ENCODE data around the gene SMCO3.
A peak's percentile ranks its signal among the peaks of the same experiment; 100 is the strongest.

Gene SMCO3

DNA sequence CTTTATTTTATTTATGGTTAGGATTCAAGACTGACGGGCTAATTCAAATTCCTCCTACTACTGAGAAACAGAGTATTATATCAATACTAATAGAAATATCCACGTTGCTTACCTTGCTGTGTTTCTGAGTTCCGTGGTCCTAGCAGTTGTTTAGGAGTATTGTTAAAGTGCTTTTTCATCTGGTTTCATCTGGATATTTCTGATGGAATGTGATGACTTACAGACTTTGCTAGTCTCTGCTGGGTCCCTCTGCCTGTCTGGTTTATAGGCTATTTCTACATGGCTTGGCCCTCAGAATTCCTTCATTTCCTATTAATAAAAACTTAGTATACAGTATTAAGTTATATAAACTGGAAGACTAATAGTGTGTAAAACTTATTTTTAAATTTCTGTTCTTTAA is at the start of gene SMCO3:
Gene SMCO3, minus strand, starts transcription at position 169 of the 400 bp plus-strand sequence. CDS start 7,502 bp downstream, outside the sequence.
- no peak for DNase-seq

DNA sequence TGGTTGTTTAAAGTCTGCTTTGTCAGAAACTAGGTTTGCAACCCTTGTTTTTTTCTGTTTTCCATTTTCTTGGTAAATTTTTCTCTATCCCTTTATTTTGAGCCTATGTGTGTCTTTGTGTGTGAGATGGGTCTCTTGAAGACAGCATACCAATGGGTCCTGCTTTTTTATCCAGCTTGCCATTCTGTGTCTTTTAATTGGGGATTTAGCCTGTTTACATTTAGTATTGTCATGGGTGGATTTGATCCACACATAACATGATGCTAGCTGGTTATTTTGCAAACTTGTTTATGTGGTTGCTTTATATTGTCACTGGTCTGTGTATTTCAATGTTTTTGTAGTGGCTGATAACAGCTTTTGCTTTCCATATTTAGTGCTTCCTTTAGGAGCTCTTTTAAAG is 46.5 kb upstream of the SMCO3 start:
- no peak for DNase-seq

DNA sequence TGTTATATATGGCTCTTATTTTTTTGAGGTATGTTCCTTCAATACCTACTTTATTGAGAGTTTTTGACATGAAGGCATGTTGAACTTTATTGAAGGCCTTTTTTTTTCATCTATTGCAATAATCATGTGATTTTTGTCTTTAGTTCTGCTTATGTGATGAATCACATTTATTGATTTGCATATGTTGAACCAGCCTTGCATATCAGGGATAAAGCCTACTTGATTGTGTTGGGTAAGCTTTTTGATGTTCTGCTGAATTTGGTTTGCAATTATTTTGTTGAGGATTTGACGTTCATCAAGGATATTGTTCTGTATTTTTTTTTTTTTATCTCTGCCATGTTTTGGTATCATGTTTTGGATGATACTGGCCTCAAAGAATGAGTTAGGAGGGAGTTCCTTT is 44.5 kb upstream of the SMCO3 start:
- no peak for DNase-seq

DNA sequence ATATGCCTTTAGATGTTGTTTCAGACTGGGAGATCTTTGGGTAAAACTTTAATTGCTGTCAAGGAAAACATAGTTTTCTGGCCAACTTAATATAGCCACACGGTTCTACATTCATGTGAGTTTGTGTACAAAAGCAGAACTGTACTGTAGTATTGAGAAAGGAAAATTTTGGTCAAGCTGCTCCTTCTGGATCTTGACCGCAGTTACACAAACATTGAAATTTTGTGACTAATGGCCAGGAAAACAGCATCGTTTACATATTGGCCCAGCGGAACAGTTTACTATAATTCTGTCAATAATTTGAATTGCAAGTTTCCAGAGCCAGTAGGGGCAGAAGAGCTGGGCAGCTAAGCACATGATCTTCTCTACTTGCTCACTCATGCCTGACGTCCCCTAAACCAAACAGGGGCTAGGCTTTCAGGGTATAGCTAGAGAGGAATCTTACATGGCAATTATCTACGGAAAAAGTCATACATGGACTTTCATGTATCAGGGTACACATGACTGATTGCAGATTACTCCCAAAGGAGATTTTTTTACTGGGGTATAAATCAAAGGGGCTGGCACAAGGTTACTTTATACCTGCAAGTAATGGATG is 40.7 kb upstream of the SMCO3 start:
- DNase-seq: no peak

DNA sequence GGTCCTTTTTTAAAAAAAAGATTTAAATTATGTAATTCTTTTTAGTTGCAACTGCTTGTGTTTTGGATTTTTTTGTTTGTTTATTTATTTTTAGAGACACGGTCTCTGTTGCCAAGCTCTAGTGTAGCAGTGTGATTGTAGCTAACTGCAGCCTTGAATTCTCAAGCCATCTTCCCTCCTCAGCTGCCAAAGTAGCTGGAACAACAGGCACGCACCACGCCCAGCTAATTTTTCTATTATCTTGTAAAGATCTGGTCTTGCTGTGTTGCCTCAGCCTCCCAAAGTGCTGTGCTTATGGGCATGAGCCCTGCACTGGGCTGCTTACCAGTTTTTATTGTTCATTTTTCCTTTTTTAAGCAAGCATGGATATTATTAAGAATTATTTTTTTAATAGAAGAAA is 40.0 kb upstream of the SMCO3 start:
- DNase-seq: no peak

DNA sequence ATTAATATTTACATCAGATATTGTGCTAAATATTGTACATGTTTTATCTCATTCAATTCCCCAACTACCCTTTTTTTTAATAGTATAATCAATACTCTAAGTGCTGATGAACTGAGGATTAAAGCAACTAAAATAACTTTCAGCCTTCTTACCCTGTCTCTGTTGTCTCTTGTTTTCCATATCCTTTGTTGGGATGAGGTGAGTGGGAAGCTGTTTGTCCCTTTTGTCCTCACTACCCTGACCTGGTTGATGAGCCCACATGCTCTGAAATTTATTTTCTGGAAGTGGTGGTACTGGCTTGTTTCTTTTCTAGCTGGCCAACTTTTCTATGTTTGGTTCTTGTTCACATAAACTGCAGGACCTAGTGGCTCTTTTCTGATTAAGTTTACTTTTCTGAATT is 38.9 kb upstream of the SMCO3 start:
- no peak for DNase-seq

DNA sequence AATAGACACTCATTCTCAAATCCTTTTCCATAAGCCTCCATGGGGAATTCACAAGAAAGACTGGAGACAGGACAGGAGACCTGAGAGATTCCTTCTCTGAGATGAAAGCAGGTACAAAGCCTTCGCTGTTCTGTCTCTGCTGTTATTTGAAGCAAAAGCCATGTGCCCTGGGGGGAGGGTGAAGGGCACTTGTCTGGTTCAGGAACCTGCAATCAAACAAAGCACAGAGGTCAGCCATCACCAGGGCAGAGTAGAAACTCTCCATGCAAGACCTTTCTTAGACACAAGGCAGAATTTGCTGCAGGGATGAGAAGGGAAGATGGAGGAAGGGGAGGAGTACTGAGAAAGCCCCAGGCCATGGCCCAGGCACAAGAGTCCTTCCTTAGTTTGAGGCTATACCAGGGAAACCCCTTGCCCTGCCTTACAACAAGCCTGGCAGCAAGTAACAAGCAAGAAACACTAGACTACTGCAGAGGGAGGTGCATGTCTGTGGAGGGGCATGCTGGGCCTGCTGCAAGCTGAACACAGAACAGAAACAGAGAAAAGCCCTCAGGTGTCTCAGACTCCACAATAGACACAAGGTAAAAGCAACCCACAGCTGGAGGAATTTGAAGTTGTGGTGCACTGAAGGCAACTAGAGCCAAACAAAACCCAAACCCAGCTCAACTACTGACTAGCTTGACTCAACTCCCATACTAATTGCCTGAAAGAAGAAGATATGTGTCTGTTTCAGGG is 37.1 kb upstream of the SMCO3 start:
- DNase-seq: no peak

DNA sequence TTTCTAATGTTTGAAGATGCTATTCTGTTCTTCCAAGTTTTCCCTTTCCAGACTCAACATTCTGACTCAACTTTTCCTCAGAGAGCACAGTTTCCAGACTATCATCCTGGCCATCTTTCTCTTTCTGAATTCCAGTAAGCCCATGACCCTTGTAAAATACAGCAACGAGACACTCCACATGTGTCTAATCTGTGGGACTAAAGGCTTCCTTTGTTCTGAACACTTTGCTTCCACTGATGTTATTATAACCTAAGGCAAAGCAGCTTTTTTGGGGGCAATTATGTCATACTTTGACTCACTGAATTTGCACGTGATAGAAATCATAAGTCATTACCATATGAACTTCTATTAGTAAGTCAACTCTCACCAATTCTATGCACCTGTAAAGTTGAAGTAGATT is 35.7 kb upstream of the SMCO3 start:
- no peak for DNase-seq

DNA sequence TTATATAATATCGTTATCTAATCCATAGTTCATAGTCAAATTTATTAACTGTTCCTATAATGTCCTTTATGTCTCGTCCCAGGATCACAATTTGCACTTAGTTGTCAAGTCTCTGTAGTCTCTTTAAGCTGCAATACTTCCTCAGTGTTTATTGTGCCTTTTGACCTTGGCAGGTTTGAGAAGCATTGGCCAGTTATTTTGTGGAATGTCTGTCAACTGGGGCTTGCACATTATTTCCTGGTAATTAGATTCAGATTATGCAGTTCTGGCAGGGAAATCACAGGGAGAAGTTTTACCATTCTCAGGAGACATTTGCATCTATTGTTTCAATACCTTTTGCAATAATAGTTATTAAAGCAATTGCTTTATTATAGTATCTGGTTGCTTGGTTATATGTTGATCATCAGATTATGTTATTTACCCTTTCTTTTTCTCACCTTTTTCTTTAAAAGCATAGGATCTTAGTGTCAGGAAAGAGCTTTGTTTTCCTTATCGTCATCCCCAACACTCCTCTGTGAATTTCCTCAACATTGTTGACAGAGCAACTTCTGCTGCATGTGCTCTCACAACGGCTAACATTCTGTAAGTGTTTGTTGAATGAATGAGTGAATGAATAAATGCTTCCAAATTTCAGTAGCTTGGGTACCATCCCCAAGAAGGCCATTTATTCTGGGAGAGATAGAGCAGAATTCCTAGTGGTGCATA is 33.0 kb upstream of the SMCO3 start:
- DNase-seq: no peak

DNA sequence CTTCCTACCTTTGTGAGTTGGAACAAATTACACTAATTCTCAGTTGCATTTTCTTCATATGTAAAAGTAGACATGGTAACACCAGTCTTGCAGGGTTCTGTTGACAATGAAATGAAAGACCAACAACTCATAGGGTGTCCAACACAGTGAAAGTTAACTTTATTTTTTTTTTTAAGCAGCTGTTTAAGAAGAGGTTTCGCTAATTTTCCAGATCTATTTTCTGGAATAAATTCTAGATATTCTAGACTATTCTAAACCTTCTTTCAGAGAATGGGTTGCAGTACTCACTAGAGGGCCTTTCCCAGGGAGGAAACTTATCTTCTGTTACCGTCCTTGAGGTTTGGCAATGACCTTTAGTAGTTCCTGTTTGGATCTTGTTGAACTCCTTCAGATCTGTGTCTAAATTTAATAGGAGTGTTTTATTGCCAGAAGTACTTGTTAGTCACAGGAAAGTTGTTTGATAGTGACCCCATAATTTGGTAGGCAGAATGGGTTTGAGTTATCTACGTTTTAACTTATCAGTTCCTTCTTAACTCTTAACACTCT is 32.1 kb upstream of the SMCO3 start:
- no peak for DNase-seq

DNA sequence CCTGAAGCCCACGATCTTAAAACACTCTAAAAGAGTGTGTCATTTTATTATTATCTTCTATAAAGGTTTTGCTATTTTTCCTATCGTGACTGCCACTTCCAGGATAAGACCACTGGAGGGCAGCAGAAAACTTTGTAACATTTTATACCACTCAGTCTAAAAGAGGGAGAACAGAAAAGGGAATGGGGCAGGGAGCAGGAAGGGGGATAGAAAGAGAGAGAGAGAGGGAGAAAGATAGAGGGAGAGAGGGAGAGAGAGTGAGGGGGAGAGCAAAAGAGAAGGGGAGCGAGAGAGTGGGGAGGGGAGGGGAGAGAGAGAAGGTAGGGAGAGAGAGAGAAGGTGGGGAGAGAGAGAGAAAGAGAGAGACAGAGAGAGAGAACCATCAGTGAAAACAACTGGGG is 31.4 kb upstream of the SMCO3 start:
- DNase-seq: peak; percentile 53

DNA sequence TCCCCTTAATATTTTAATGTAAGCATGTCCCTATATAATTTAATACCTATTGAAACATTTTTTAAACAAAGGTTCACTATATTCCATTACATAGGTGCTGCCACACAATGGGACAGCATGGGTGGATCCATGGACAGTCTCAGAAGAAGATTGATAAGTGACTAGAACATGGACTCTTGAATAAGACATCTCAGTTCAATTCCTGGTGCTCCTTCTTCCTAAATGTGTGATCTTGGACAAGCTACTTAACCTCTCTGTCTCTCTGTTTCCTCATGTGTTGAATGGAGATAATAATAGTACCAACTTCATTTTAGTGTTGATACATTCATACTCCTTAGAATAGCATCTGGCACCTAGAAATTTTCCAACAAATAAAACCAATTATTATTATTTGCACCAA is 30.4 kb upstream of the SMCO3 start:
- no peak for DNase-seq

DNA sequence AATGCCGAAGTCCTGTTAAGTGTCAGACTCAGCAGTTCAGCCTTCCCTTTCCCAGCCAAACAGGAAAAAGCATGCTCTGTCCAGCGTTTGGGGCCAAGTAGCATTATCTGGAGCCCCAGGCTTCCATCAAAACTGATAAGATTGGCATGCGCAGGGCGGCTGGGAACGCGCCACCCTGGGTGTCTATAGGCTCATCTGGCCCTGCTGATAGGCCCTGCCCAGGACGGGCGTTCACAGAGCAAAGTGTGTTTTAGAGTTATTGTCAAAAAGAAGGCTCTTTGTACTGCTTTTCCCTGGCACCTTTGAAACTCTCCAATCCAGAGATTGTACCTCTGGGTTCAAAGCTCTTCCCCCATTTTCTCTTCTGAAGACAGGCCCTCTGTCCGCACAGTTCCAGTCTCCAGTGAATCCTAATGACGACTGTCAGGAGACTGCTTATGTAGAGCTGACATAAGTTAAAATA is 29.5 kb upstream of the SMCO3 start, which contains the start of gene ART4:
Gene ART4, minus strand, starts transcription at position 102 of the 463 bp plus-strand sequence. CDS start 413 bp downstream, outside the sequence.
- no peak for DNase-seq

DNA sequence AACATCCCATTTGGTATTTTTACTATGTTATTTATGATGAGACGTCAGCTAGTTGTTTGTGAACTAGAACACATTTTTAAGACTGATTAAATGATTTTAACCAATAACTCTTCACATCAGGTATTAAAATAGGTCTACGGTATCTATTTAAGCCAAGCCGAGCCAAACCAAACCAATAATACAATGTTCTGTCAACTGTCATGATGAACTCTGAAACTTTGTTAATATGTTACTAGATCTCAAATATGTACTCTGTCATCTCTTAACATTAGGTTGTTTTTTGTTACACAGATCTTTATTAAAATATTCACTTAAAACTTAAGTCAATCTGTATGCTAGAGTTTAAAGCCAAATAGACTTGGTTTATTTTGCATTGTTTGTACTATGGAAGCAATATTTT is 28.3 kb upstream of the SMCO3 start:
- no peak for DNase-seq

DNA sequence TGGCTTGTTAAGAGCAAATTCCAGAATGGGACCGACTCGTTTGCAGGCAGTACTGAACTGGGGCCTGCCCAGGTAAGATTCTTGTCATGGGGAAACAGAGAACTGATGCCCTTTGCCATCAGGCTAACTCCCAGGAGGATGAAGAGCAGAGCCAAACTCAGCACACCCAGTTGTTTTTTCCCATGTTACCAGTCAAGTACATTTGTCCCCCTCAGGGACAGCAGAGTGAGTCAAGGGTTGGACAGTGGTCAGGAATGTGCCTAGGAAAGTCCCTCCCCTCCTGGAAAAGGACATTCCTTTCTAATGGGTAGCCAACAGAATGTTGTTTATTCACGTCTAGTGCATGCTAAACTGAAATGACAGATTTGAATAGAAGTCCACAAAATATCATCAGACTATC is 27.8 kb upstream of the SMCO3 start:
- no peak for DNase-seq

DNA sequence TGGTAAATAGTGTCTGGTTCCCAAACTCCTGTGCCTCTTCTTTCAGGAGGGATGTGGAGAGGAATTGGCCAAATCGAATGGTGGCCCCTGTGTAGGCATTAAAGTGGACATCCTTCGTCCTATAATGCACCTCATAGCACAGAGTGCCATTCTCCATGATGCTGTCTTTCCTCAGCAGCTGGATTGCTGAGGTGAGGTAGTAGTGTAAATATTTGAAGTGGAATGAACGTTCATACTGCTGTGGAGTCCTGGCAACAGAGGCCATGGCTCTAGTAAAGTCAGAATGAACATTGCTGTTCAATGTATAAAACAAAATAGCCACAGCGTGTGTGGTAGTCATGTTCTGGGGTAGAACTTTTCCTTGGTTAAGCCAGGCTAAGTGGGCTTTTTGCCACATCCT is 26.6 kb upstream of the SMCO3 start:
- DNase-seq: no peak

DNA sequence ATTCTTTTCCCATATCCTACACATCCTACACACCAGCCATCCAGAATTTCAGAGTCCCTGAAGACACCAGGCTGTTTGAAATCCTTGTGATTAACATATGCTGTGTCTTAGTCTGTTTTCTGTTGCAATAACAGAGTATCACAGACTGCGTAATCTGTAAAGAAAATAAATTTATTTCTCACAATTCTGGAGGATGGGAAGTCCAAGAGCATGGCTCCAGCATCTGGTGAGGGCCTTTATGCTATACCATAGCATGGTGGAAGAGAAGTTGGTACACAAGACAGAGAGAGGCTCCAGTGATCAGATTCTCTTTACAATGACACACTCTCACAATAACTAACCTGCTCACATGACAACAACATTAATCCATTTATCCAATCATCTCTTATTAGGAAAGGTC is 25.3 kb upstream of the SMCO3 start:
- no peak for DNase-seq

DNA sequence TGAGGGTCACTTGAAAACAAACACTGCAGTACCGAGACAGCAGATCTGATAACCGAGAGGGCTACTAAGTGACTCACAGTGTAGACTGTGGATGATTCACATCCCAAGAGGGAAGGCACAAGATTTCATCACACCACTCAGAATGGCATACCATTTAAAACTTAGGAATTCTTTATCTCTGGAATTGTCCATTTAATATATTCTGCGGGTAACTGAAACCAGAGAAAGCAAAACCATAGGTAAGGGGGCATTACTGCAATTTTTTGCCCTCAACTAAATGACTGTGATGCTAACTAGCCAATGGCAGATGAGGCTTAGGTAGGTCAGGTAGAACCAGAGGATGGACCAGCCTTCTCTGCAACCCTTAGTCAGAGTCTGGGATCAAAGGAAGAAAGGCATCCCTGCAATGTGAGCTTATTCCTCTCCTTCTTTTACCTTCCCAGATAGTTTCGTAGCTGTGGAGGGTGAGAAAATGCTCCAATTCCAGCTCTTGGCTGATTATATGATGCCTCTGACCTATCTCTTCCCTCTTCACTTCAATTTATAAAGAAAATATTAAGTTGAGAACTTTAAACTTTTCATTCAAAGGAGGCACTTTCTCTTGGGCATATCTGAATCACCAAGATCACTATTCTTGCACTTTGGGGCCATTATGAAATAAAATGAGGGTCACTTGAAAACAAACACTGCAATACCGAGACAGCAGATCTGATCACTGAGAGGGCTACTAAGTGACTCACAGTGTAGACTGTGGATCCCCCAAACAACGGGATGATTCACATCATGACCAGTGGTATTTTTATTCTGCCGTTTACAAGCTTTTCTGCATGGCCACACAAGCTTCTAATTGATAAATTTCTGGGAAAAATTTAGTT is 22.6 kb upstream of the SMCO3 start:
- no peak for DNase-seq

DNA sequence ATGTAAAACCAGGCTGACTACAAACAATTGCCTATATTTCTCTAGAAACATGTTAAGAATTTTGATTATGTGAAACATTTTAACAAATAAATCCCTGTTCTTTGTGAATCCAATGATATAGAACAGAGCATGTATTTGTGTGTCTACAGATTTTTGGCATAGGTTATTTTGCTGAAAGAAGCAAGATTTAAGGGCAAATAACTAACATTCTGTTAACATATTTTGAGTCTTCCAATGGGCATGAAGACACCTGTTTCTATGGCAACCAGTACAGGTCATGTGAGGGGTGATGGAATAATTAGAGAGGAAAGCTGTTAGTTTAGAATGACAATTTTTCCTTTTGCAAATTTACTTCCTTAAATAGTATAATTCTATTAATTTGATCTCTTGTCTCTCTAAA is 20.5 kb upstream of the SMCO3 start:
- no peak for DNase-seq

DNA sequence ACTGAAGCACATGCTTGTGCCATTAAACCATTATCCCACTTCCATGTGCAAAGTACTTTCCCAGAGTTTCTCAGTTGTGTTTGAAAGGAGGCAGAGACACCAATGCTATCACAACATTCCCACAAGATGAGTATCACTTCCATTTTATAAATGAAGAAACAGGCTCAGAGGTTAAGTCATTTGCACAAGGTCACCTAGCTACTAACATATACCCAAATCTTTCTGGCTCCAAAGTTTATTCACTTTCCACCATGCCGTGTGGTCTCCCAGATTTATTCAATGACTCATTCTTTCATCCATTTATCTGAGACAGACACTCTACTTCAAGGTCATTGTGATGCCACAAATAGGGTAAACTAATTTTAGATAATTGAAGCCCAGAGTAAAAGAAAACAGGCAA is 20.0 kb upstream of the SMCO3 start:
- no peak for DNase-seq

DNA sequence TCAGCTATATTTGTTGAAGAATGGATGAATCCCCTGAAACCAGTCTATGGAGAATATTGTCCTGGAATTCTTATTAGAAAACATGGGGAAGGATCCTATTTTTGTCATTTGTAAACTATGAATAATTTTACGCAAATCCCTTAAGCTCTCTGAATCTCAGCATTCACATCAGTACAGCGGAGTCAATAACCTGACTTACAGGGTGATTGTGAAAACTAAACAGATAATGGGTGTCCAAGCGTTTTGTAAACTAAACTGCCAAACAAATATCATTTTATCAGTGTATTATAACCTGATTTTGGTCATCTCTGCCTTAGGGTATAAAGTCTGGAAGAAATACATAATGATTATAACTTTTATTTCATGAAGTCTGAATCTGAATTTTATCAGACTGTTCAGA is 19.4 kb upstream of the SMCO3 start:
- DNase-seq: no peak

DNA sequence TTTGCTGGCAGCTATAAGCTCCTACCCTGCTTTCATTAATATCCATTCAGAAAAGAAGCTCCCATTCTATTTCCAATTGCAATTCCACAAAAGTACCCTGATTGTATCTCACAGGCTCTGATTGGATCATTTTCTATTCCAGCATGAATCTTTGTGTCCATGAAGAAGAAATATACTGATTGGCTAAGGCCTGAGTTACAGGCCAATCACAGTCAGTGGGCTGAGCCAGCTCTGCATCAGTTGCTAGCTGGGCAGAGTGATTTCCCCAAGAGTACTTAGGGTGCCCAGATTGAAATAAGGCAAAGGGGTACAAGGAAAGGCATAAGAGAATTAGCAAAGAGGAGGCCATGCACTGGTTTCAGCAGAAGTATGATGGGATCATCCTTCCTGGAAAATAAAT is 14.9 kb upstream of the SMCO3 start:
- no peak for DNase-seq

DNA sequence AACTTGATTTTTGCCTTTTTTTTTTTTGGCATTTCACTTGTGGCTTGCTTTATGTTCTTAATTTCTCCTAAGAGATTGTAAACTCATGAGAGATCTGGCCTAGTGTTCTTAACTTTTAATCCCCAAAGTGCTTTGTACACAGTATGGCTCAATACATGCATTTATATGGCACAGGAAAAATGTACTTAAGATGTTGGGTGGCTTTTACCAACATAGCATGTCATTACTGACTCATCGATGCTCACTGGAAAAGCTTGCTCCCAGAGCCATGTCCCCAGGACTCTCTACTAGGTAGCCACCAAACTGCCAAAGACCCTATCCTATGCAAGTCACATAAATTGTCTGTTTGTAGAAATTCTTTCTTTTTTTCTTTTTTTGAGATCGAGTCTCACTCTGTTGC is 13.1 kb upstream of the SMCO3 start:
- no peak for DNase-seq
